GM19328 (cell line): ENCODE results near the gene ALKBH5.

Experiments used
- ATAC-seq: cut with Tn5 transposase; IDR thresholded peaks from one replicate; pipeline ENCODE4 v1.9.1; 2021; ENCODE audit warnings: mild to moderate bottlenecking, moderate library complexity; ENCODE audit not compliant: unreplicated experiment

ALKBH5 gene

DNA sequence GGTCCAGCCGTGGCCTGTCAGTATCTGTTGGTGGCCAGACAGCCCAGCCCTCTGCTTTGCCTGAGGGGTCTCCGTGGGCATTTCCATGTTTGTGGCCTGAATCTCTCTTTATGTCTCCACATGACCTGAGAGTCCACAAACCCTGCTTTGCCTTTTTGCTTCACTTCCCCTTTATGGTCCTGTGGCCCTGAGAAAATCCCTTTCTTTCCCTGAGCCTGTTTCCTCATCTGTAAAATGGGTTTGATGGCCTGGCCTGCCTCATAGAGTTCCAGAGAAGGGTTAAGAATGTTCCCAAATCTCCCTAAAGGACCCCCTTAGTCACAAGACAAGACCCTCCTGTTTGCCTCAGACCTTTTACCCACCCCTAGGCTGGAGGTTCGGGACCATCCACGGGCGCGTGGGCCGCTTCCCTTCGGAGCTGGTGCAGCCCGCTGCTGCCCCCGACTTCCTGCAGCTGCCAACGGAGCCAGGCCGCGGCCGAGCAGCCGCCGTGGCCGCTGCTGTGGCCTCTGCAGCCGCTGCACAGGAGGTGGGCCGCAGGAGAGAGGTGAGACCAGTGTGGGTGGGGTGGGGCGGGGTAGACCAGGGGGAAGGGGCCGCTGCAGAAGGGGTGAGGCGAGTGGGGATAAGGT lies 26.2 kb upstream of the ALKBH5 start:
- ATAC-seq, result no peak

DNA sequence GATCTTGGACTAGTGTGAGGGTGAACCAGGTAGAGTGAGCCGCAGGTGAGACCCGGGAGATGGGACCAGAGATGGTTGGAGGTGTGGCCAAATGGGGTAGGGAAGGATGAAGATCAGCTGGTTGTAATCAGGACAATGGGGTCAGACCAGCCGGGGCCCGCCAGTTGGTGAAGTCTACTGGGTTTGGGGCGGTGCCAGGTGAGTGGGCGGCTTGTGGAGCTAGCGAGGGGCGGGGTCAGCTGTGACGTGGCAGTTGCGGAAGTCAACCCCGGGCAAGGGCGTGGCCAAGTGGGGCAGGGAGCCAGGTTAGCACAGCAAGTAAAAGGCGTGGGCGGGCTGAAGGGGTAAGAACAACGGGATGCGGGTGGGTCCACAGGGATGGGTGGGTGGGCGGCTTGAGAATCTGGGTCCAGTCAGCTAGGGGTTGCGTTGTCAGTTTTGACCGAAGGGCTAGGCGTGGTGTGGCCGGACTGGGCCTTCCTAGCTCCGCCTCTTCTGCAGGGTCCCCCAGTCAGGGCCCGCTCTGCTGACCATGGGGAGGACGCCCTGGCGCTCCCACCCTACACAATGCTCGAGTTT lies 25.5 kb upstream of the ALKBH5 start:
- ATAC-seq, result peak; percentile 46

DNA sequence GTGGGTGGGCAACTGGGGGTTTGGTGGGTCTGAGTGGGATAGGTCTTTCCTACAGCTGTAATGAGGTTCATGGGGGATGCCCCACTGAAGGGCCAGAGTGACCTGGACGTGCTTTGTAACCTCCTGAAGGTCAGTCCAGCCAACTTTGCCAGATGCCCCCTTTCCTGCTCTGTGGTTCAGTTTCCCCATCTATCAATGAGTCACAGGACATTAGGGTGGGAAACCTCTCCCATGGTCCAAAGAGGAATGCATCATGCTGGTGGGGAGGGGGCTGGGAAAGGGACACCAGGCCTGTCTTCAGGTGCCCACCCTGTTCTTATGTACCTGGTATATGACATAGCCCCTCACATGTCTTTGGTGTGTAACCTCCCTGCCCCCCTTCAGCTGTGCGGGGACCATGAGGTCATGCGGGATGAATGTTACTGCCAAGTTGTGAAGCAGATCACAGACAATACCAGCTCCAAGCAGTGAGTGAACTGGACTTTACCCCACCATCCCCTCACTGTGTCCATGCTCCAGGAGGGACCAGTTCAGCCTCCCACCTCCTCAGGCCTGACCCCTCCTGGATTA lies 24.0 kb upstream of the ALKBH5 start:
- no peak for ATAC-seq

DNA sequence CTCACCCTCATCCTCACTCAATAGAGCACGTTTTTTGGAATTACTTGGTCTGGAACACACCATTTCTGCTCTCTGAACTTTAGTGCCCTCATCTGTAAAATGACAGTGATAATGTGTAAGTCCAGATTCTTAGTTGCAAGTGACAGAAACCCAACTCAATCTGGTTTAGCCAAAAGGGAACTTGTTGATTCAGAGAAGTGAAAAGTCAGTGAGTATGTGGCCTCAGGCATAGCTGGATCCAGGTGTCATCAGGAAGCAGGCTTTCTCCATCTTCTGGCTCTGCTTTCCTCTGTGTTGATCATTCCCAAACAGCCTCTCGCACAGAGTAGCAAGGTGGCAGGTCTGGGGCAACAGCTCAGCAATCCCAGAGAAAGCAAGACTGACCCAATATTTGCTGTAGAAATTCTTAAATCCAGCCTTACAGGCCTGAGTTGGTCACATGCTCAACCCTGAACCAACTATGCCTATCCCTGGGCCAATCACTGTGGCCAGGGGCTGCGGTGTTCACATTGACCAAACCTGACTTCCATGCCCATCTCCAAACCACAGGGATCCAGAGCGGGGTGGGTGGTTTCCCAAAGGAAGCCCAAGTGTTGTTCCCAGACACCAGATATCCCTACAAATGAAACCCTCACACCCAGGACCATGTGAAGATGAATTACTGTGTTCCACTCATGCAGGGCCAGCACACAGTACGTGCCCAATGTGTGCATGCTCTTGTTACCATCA lies 23.3 kb upstream of the ALKBH5 start:
- ATAC-seq, result no peak

DNA sequence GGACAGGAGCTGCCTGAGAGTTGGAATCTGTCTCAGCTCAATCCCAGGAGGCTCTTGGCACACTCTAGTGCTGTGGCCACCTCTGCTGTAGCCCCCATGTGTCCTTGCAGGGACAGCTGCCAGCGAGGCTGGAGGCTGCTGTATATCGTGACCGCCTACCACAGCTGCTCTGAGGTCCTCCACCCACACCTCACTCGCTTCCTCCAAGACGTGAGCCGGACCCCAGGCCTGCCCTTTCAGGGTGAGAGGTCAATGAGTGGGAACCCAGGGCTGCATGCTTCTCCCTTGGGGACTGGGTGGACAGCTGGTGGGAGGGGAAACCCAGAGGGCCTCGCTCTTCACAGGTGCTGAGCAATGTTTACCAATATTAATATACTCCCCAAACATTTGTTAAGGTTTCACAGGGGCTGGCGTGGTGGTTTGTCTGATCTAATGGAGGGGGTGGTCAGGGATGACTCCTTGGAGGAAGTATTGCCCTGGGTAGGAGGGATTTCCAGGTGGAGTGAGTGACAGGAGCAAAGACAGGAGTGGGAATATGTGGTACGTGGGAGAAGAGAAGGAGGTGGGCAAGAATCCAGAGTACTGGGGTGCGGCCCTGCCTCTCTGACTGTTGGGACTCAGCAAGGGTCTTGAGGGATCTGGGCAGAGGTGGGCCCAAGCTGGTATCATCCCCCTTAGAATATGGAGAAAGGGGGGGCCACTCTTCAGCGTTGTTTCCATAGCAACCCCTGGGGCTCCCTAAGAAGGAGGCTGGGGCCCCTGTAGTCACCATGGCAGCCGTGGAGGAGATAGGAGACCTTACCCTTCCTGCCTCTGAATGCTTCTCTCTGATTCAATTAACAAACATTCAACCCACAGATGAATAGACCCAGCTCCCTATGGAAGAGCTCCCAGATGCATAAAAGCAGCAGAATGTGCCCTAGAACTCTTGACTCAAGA lies 22.2 kb upstream of the ALKBH5 start:
- ATAC-seq, result no peak

DNA sequence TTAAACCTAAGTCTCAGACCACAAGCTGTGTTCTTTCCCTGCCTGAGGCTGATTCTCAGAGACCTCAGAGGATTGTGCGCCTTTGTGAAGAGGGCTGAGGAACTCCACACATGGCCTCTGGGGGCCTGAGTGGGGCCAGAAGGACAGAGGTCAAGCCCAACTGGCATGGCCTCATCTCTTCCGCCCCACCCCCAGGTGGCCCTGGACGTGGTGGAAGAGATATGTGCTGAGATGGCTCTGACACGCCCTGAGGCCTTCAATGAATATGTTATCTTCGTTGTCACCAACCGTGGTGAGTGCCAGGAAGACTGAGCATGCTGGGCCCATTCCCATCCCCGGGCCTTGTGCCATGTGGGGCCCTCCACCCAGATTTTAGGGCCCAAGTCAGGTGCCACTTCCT lies 20.1 kb upstream of the ALKBH5 start:
- ATAC-seq, result no peak

DNA sequence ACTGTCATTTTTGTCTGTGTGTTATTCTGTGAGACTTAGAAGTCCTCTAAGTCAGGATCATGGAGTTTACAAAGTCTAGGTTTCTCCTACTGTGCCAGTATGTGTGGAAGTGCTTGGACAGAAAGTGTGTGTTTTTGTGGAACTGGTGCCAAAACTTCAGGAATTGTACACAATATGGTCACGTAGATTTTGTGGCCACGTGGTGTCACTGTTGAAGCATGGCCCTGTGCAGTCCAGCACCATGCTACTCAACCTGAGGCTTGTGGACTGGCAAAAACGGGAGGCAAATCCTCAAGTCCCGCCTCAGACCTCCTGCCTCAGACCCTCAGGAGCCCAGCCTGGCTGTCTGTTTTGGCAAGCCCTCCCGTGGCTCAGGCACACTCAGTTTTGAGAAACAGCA lies 16.7 kb upstream of the ALKBH5 start:
- no peak for ATAC-seq

DNA sequence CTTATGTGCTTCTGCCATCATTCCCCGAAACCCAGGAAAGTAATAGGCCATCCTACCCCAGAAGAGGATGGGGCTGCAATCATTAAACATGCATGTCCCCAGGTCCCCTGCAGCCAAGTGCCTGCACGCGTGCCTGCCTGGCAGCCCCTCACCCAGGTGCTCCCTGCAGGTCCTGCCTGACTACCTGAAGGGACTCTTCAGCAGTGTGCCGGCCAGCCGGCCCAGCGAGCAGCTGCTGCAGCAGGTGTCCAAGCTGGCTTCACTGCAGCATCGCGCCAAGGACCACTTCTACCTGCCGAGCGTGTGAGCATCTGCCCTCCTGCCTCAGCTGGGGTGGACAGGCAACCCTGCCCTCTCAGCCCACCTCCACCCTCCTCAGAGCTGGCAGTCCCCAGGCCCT lies 16.2 kb upstream of the ALKBH5 start:
- ATAC-seq, result no peak

DNA sequence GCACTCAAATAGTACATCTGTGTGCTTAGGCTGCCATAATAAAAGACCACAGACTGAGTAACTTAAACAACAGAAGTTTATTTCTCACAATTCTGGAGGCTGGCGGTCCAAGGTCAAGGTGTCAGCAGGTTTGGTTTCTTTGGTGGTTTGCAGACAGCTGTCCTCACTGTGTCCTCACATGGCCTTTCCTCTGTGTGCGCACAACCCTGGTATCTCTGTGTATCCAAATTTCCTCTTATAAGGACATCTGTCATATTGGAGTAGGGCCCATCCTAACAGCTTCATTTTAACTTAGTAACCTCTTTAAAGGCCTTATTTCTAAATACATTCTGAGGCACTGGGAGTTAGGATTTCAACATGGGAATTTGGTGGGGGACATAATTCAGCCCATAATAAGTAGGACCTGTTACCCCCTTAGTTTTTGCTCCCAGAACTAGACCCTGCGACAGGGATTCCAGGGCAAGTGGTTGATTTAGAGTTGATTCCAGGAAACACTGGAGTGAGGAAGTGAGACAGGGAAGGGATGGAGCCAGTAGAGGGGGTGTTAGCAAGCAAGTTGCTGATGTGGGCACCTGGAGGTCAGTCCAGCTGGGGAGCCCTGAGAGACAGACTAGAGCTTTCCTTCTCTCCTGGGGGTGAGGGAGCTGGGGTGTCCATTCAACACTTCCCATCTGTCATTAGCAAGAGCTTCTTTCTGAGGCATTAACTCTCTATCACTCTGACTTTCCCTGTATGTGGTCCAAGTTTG lies 10.9 kb upstream of the ALKBH5 start:
- no peak for ATAC-seq

DNA sequence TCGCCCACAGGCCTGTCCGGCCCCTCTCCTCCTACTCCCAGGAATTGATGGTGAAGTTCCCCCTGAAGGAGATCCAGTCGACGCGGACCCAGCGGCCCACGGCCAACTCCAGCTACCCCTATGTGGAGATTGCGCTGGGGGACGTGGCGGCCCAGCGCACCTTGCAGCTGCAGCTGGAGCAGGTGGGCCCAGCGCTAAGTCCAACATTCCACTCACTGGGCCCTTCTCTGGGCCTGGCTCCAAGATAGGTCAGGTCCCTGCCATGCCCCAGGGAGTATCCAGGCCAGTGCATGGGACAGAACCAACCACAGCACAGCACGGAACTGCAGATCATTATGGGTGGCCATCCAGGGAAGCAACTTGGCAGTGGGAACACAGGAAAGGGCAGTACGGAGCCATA lies 9.9 kb upstream of the ALKBH5 start:
- ATAC-seq, result no peak

DNA sequence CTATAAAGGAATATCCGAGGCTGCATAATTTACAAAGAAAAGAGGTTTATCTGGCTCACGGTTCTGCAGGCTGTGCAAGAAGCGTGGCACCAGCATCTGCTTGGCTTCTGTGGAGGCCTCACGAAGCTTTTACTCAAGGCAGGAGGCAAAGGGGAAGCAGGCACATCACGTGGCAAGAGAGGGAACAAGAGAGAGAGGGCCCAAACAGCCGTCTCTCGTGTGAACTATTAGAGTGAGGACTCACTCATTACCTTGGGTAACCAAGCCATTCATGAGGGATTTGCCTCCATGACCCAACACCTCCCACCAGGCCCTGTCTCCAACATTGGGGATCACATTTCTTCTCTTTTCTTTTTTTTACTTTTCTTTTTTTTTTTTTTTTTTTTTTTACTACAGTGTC lies 7.5 kb upstream of the ALKBH5 start:
- no peak for ATAC-seq

DNA sequence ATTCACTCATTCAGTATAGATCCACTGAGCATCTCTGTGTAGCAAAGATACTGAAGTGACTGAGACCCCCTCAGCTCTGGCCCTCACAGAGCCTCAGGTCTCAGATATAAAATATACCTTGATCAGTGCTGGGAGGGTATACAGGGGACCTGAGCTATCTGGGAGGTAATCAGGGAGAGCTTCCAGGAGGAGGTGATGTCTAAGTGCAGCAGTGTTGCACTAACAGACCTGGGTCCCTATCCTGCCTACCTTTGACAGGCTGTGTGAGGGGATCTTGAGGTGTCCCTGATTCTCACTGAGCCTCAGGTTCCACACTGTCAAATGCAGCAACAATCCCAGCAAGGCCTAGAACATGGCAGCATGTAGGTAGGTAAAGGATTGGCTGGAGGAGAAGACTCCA lies 6.5 kb upstream of the ALKBH5 start:
- ATAC-seq, result no peak

DNA sequence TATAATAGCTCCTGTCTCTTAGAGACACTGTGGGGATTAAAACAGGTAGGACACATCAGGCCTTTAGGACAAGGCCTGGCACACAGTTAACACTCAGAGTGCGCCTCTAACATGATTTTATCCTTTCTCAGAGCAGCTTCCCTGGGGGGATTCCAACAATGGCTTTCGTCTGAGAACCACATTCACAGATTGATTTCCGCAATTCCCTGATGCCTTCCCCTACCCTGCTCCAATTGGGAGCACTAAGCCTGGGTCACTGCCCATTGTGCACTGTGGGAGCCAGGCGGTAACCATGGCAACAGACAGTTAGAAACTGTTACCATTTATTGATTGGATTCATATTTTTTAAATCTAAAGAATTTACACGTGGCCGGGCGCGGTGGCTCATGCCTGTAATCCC lies 5.9 kb upstream of the ALKBH5 start:
- ATAC-seq, result no peak

DNA sequence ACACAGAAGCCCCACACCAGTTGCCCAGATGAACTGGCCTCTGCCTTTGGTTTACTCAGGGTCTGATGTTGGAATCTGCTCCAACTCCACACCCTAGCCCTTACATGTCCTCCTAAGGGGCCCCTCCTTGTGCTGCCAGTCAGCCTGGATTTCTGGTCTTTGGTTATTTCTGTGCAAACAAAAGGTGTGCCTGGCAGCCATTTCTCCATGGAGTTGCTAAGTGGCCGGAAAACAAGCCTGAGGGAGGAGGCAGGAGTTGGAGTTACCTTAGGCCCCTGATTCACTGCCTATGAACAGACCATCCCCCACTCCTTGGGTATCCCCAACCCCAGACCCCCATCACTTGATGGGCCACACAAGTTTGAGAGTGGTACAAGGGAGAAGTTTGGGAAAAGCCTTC lies 4.4 kb upstream of the ALKBH5 start:
- ATAC-seq, result no peak

DNA sequence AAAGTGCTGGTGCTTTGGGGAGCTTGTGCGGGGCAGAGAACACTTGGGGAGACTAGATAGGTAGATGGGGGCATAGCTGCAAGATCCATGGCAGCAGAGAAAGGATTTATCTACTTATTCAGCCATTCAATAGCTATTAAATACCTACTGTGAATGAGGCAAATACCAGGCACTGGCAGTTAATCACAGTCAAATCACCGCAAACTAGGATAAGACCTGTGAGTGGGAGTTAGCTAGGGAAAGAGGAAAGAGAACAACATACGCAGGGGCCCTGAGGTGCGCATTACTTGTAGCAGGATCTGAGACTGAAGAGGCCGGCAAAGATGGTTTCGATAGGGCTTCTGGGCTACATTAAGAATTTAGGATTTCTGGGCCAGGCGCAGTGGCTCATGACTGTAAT lies 3.8 kb upstream of the ALKBH5 start:
- ATAC-seq, result no peak

DNA sequence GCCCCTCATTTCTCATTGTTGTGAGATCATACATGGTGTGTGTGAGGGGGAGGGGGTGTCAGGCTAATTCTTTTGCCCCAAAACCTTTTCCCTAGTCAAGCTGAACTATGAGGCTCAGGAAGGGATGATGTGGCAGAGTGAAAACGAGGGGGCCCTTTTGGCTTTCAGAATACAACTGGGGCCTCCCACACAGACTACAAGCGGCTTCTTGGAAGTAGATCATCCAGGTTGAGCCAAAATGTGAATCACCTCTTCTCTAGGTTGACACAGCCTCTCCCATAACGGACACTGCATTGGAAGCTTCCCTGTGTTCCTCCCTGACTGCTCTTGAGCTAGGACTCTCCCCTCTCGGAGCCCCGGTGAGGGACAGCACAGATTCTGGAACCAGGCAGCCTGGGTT lies 2.3 kb upstream of the ALKBH5 start:
- no peak for ATAC-seq

DNA sequence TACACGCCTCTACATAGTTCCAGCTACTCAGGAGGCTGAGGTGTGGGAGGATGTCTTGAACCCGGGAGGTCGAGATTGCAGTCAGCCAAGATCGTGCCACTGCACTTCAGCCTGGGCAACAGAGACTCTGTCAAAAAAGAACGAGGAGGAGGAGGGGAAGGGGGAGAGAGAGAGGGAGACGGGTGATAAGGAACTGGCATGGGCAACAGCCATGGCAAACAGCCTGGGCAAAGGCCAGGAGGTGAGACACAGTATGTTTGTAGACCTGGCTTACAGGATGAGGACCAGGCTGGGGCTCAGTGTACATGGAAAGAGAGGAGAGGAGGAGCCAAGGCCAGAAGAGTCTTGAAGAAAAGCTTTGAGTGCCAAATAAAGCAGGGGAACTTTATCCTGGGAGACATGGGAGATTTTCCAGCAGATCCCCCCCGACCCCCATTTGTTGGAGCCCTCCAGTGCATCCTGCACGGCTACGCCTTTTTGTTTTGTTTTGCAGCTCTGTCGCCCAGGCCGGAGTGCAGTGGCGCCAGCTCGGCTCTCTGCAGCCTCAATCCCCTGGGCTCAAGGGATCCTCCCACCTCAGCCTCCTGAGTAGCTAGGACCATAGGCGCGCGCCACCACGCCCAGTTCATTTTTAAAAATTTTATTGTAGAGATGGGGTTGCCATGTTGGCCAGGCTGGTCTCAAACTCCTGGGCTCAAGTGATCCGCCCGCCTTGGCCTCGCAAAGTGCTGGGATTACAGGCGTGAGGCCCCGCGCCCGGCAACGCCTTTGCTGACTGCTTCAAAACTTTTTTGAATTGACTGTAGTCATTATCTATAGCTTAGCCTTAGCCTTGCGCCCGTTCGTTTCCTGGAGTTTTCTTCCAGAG lies 1.3 kb upstream of the ALKBH5 start:
- ATAC-seq, result no peak

DNA sequence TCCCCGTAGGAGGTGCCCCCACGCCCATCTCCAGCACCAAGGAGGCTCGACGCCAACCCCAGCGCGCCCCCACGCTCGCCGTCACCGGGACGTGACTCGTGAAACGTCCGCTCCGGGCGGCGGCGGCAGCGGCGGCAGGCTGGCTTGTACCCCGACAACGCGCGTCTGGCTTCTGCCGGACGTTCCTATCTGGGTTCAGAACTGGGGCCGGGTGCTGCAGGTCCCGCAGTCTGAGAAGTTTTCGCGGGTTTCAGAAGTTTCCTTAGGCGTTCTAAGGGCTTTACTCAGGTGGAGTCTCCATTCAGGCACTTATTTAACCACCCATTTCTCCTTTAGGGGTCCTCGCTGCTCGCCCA lies 672 bp upstream of the ALKBH5 start:
- peak; percentile 34 for ATAC-seq

DNA sequence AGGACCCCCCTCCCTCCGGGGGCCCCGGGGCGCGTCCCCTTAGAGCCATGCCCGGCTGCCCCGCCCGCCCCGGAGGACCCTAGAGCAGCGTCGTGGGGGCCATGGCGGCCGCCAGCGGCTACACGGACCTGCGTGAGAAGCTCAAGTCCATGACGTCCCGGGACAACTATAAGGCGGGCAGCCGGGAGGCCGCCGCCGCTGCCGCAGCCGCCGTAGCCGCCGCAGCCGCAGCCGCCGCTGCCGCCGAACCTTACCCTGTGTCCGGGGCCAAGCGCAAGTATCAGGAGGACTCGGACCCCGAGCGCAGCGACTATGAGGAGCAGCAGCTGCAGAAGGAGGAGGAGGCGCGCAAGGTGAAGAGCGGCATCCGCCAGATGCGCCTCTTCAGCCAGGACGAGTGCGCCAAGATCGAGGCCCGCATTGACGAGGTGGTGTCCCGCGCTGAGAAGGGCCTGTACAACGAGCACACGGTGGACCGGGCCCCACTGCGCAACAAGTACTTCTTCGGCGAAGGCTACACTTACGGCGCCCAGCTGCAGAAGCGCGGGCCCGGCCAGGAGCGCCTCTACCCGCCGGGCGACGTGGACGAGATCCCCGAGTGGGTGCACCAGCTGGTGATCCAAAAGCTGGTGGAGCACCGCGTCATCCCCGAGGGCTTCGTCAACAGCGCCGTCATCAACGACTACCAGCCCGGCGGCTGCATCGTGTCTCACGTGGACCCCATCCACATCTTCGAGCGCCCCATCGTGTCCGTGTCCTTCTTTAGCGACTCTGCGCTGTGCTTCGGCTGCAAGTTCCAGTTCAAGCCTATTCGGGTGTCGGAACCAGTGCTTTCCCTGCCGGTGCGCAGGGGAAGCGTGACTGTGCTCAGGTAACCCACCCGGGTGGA lies 759 bp downstream of the ALKBH5 start:
- ATAC-seq, result no peak
